Fibroblast of skin of right quadriceps (primary cell): ENCODE data around the gene VMO1.
"Not testable (repeated sequence)": the region's sequence is repeated elsewhere in the genome, so short reads cannot be mapped to it uniquely, and the experiment has no call there.

Experiments used
- DNase-seq: peaks from one replicate; pipeline ENCODE4 v3.0.0-alpha.2; 2013

The VMO1 gene, protein sequence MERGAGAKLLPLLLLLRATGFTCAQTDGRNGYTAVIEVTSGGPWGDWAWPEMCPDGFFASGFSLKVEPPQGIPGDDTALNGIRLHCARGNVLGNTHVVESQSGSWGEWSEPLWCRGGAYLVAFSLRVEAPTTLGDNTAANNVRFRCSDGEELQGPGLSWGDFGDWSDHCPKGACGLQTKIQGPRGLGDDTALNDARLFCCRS

DNA sequence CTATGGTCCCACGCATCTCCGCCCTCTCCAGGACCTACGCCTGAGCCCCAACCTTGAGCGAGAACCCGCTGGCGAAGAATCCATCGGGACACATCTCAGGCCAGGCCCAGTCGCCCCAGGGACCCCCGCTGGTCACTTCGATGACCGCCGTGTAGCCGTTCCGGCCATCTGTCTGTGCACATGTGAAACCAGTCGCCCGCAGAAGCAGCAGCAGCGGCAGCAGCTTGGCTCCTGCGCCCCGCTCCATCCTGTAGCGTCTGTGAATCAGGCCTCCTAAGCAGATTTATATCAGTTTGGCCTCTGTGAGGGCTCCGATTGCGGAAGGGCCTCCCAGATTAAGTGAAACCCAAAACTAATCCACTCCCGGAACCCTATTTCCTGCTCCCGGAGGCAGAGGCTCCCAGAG lies at the start of gene VMO1:
Gene VMO1 (minus strand): TSS at position 259 of the 406 bp plus-strand sequence. CDS start 12 bp downstream, at position 247.
- peak; percentile 24 for DNase-seq

DNA sequence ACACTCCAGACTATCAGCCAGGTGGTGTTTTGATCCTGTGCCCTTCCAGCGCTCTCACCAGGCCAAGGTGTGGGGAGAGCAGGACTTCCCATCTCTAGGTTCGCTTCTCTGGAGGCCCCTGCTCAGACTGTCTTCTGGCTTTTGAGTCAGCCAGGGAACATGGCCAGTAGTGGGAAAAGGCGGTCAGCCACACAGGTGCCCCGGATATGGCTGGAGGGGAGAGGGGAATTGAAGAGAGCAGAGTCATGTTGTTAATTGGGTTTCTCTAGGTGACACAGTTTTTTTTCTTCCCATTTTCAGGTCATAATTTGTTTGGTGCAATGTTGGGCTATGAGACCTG lies 48.5 kb upstream of the VMO1 start:
- DNase-seq, result no peak

DNA sequence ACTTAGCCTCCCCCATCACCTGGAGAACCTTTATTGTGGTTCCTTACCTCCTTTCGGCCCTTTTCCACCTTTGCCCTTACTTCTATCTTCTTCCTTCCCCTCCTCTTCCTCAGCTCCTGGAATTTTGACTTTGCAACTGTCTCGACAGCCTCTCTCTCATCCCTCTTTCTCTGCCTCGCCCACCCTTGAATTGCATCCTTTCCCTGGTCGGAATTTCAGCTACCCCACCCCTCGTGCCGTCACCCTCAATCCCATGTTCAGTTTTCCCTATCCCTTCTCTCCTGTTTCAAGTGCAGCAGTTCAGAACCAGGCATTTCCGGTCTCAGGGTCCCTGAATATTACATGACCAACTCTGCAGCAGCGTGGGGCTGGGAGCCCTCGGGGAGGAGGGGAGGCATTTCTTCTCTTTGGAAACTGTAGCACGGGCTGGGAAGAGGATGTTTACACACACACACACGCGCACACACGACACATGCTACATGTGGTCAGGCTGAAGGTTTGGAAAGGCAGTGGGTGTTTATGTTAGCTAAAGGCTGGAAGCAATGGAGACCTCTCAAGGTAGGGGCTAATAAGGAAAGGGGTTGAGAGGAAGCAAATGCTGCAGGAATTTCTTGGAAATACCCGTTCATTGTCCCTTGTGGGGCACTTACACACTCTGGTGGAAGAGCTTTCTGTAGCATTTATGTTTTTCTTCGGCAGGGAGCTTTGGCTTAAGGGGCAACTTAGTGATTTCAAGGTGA lies 47.9 kb upstream of the VMO1 start:
- DNase-seq, result peak; percentile 58

DNA sequence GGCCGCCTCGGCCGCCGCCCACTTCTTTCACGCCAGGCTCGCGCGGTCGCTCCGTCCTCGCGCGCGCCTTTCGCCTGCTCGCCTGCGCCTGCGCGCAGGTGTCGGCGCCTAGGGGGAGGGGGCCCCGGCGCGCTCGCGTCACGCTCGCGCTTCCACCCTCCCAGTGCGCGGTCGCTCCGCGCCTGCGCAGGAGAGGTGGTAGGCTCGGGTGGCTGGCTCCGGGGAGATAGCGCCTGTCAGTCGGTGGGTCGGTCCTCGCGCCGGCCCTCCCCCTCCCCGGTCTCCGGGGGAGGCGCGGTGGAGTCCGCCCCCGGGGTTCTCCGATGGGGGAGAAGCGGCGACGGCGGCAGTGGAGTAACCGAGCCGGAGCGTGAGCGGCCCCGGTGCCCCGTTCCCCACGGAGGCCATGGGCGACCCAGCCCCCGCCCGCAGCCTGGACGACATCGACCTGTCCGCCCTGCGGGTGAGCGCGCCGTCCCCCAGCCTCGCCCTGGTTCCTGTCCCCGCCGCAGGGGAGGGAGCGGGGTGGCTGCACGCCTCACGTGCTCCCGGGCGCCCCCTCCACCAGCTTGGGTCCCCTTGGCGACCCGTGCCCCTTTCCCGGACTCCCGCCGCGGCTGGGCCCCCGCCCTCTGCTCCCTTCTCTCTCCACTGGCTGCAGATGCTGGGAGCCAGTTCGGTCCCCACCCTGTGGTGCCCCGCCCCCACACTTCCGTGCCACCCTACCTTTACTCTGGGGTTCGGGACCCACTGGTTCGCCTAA lies 47.2 kb upstream of the VMO1 start, which contains the start of gene MINK1:
Gene MINK1 (plus strand): TSS at position 163 of the 763 bp plus-strand sequence. CDS start 244 bp downstream, at position 407.
- DNase-seq, result peak; percentile 93

DNA sequence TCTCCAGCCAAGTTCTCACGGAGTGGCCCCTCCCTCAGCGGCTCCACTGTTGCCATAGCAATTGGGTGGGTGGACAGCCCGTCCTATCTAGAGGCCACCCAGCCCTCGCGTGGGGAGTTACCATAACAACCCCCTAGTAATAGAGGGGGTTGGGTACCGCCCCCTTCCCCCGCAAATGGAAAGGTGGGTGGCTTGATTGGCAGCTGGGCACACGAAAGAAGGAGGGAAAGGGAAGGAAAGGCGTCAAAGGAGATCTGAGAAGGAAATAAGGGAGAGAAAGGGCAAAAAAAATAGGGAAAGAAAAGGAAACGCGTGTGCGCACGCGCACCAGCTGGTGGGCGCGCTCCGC lies 46.6 kb upstream of the VMO1 start:
- not testable (repeated sequence) for DNase-seq

DNA sequence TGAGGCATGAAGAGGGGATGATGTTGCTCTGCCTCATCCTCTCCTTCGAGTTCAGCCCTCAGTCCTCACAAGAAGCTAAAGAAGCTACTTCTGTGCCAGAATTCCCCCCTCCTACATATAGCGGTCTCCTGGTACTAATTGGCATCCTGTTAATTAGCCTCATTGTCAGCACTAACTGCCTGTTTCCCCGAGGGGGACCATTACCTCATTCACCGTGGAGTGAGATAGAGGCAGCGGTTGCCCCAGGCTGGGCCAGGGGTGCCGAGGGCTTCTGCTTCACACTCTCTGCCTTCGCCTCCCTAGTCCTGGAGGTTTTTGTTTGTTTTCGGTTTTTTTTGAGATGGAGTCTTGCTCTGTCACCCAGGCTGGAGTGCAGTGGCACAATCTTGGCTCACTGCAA lies 41.2 kb upstream of the VMO1 start:
- no peak for DNase-seq

DNA sequence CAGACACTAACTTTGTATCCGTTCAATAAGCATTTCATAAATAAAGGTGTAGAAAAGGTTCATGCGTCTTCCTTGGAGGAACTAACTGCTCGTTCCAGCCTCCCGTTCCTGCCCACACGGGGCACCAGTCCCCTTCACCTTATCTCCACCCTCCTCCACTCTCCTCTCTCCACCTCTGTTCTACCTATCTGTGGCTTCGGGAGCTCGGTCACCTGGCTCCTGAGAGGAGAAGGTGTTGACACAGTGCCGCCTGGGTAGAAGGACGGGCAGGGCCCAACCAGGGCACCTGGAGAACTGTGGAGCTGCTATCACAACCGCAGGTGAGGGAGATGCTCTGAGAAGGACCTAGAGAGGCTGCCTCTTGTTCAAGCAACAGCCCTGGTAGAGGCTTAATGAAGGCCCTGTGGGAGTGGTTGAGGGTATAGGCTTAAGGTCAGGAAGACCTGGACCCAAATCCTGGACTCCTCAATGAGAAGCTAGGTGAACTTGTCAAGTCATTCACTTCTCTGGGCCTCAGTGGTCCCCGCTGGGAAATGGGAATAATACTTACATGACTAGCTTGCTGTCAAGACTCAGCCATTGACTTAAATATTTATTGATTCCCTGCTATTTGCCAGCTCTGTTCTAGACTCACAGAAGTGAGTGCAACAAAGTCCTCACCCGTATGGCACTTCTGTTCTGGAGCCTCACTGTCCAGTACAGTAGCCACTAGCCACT lies 37.4 kb upstream of the VMO1 start:
- no peak for DNase-seq

DNA sequence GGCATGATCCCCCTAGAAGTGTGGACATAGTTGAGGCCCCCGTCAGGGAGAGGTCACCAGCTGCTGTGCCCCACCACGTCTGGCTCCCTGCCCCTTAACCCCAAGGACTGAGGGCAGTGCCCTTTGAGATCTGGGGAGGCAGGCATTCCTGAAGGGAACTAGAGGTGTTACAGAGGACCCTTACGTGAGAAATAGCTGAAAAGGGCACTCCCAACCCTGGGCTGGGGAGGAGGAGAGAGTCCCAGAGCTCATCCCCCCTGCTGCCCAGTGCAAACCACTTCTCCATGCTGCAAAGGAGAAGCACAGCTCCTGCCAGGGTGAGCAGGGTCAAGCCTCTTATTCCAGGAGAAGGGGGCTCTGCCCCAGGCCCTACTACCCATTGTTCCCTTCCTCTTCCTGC lies 36.7 kb upstream of the VMO1 start:
- DNase-seq, result no peak

DNA sequence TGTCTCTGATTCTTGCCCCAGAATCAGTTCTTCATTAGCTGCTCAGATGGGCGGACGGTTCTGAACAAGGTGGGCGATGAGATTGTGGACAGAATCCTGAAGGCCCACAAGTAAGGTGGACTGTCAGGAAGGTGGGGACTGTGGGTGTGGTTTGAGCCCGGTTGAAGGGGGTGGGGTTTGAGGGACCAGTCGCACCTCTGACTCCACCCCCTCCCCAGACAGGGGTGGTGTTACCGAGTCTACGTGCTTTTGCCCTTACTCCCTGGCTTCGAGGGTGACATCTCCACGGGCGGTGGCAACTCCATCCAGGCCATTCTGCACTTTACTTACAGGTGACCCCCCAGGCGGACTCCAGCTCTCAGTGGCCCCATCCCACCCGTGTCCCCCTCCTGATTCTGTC lies 32.1 kb upstream of the VMO1 start:
- DNase-seq, result no peak

DNA sequence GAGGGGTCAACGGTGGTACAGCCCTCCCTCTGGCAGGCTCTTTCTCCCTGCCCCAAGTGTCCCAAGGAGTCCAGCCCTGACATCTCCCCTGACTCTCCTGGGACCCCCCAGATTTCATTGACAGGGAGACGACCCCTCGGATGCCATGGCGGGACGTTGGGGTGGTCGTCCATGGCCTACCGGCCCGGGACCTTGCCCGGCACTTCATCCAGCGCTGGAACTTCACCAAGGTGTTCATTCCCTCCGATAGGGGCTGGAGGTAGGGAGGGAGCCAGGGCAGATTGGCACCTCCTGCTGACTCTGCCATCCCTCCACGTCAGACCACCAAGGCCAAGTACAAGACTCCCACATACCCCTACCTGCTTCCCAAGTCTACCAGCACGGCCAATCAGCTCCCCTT lies 30.7 kb upstream of the VMO1 start:
- no peak for DNase-seq

DNA sequence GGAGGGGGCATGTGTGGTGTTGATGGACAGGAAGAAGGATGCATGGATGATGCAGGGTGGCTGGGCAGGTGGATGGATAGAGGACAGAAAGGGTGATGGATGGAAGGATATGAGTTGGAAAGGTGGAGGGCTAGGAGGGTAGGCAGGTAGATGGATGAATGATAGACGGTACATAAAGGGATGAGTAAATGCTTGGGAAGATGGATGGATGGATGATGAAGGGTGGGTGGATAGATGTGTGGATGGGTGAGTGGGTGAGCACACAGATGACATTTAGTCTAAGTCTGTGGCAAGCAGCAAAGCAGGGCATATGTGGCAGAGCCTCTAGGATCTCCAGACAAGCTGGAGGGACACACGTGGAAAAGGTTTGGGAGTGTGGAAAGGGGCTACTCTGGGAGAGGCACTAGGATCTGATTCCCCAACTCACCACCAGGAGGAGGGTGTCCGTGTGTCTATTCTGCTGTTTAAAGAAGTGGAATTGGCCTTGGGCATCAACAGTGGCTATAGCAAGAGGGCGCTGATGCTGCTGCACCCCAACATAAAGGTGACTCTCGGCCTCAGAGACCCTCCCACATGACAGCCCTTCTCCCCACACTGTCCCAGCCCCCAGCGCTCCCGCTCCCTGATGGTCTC lies 29.0 kb upstream of the VMO1 start:
- no peak for DNase-seq

DNA sequence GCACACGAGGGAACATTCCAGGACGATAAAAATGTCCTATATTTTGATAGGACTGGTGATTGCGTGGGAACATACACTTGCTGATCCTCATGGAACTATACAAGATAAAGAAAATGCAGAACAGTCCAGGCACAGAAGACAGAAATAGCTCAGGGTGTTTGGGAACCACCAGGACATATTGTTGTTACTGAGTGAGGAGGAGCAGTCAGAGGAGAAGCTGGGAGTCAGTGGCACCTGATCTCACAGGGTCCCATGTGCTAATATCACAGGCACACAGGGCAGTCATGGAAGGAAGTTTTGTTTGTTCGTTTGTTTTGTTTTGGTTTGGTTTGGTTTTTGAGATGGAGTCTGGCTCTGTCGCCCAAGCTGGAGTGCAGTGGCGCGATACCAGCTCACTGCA lies 26.5 kb upstream of the VMO1 start:
- DNase-seq, result no peak

DNA sequence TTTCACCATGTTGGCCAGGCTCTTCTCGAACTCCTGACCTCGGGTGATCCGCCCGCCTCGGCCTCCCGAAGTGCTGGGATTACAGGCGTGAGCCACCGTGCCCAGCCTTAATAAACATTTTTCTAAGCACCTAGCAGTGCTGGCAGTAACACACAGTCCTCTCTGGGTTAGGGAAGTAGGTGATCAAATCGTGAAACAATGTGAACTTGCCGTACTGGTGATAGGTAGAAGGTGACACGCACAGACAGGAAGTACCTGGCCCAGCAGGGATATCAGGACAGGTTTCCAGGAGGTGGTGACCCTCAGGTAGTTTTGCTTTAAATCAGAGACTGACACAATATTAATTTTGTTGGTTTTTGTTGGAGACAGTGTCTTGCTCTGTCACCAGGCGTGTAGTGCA lies 25.3 kb upstream of the VMO1 start:
- DNase-seq, result no peak

DNA sequence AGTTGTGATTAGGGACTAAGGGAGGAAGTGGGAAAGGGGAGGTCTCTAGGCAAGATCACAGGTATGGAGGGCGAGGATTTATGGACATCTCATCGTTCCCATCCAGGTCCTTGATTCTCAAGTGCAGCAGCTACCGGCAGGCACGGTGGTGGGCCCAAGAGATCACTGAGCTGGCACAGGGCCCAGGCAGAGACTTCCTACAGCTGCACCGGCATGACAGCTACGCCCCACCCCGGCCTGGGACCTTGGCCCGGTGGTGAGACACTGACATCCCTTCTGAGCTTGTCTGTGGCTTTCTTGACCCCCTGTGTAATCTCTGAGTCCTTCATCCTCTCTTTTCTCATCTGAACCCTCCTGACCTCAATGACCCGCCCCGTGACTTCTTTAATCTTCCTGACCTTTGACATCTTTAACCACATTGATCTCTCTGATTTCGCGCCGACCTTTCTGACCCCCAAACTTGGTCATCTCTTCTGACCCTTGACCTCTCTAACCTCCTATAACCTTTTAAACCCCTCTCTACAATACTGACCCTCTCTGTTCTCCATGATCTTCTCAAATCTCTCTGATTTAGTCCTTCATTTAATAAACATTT lies 24.6 kb upstream of the VMO1 start:
- no peak for DNase-seq

DNA sequence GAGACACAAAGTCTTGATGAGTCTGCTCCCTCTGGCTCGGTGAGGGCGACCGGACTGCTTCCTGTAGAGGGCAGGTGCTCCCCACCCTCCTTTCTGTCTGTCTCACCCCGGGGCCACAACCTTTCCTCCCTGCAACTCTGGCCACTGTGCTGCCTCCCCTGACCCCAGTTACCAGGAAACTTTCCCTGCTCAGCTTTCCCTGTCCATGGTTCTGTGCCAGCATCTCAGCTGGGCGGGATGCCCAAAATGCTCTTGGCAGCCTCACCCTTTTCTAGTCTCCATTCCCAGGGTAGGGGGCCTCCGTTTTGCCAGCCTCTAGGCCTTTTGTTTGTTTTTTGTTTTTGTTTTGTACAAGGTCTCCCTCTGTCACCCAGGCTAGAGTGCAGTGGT lies 22.2 kb upstream of the VMO1 start:
- no peak for DNase-seq

DNA sequence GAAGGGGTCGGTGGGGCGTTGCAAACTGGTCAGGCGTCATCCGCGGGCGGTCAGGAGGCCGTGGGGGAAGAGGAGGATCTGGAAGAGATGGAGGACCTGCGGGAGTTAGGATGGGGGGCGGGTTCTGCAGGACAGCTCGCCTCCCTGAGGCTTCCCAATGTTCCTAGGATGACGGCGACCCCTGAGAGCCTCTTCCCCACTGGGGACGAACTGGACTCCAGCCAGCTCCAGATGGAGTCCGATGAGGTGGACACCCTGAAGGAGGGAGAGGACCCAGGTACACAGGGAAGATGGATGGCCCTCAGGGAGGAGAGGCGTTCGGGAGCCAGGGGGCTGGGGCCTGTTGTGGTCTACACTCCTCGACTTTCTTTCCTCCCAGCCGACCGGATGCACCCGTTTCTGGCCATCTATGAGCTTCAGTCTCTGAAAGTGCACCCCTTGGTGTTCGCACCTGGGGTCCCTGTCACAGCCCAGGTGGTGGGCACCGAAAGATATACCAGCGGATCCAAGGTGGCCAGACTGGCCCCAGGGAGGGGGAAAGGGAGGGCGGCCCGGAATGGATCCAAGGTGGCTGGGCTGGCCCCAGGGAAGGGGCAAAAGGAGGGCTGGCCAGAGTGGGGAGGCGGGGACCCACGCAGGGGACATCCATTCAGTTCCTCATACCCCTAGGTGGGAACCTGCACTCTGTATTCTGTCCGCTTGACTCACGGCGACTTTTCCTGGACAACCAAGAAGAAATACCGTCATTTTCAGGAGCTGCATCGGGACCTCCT lies 21.6 kb upstream of the VMO1 start:
- no peak for DNase-seq

DNA sequence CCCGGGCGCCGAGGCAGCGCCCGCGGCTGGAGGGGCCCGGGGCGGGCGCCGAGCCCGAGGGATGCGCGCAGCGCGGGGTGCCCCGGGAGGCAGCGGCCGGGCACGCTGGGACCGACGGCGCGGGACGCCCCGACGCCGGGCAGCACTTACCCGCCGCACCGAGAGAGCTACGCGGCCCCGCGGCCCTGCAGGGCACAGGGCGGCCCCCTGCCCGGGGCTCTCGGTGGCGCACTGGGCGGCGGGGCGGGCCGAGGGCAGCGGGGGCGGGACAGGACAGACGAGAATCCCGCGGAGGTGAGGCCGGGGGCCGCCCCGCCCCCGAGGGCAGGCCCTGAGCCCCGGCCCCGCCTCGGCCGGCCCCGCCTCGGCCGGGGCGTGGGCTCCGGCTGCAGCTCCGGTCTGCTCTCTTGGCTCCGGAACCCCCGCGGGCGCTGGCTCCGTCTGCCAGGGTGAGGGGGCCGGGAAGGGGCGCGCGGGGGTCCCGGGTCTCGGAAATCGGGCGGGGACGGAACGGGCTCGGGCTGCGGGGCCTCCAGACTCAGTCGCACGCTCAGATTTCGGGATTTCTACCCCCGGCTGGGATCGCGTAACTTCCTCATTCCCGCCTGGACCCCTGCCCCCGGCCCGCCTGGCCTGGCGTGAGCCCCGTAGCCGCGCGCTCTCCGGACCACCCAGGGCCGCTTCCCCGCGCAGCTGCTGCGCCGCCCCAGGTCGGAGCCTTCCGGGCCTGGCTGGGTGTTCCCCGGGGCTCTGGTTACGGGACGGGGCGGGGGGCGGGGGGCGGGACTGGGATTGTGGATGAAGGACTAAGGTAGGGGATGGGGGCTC lies 20.8 kb upstream of the VMO1 start, which contains the start of gene PLD2:
Gene PLD2 (plus strand): TSS at position 376 of the 828 bp plus-strand sequence. CDS start 621 bp downstream, outside the sequence.
- peak; percentile 78 for DNase-seq

DNA sequence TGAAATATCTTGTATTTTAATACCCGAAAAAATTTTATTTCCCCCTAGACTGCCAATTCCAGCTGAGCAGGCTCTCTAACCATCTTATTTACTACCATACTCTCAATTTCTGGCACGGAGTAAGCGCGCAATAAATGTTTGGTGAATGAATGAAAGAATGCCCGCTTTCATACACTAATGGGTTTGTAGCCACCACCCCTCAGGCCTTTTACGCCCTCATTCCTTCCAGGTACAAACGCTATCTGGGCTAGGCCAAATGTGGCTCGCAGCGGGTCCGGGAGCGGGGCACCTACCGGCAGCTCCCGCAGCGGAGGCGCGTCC lies 20.3 kb upstream of the VMO1 start:
- no peak for DNase-seq

DNA sequence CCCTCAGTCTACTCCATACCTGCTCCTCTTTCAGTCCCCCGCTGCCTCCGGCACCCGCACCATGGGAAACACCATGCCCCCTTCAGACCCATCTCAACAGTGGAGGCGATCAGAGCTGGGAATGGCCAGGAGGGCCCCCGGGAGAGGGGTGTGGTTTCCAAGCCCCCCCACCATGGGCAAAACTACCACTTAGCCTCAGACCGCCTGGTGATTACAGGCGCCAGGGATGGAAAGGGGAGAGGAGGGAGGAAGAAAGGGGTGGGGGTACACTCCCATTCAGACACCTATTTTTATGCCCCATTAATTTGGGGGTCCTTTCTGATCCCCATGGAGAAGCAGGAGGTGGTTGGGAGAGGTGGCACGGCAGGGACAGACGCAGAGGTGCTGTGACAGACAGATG lies 16.1 kb upstream of the VMO1 start, which contains the start of gene C17orf114:
Gene C17orf114 (minus strand): TSS at position 101 of the 400 bp plus-strand sequence.
- no peak for DNase-seq

DNA sequence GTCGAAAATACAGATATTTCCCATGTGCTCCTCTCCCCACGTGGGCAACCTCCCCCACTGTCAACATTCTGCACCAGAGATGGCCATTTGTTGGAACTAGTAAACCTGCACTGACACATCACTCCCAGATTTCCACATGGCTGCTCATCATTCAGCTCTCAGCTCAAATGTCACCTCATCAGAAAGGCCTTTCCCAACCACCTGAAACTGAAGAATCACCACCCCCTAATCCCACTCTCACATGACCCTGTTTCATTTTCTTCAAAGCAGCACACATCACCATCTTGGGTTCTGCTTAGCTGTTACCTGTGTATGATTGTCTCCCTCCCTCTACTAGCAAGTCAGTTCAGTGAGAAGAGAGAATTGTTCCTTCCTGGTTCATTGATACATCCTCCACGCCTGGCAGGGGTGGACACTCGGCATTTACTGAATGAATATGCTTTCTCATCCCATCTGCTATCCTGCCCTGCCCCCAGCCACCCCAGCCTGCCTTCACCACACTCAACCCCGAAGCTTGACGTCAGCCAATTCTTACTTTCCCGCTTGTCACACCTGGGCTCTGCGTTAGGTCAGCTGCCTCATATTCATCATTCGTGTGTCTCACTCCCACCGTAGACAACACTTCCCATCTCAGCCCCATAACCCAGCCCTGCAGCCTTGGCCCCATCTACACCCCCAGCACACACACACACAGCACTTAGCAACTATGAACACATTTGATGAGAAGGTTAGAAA lies 14.5 kb upstream of the VMO1 start:
- no peak for DNase-seq
